BE2C (cell line): Measurements from ENCODE around the gene STAT5B. TPM values are rescaled to one million over a fixed set of nuclear protein-coding genes. Genes with fewer than 3 reads are reported as not detected.
"Not testable (repeated sequence)": the region's sequence is repeated elsewhere in the genome, so short reads cannot be mapped to it uniquely, and the experiment has no call there.

Source experiments
- DNase-seq: peaks from one replicate; pipeline ENCODE4 v3.0.0-alpha.2; 2020
- H3K27me3 ChIP-seq: fragments of 250-450 bp; sonication (Bioruptor Pico); 2 replicates; pipeline ENCODE4 v1.5.1; 2020; ENCODE audit warnings: mild to moderate bottlenecking
- H3K36me3 ChIP-seq: fragments of 250-450 bp; sonication (Bioruptor Pico); 2 replicates; pipeline ENCODE4 v1.5.1; 2020; ENCODE audit warnings: mild to moderate bottlenecking
- H3K4me1 ChIP-seq: fragments of 250-450 bp; sonication (Bioruptor Pico); 2 replicates; pipeline ENCODE4 v1.5.1; 2020
- H3K4me3 ChIP-seq: 2 replicates; pipeline ENCODE4 v1.5.1; 2011; ENCODE audit warnings: low read depth, low read length
- H3K9me3 ChIP-seq: fragments of 250-450 bp; sonication (Bioruptor Pico); 2 replicates; pipeline ENCODE4 v1.5.1; 2020
- polyA plus RNA-seq: library from polyadenylated mRNA; unstranded; fragments of >200 nt; gene quantifications from one replicate; pipeline ENCODE4 v1.2.1, GENCODE V29; 2012; ENCODE audit warnings: low read depth, missing spikeins; ENCODE audit not compliant: insufficient read length, insufficient read depth
- TF ChIP-seq, protein P1 (sequence below): IDR thresholded peaks from 2 replicates; pipeline ENCODE4 v1.5.1; 2012; ENCODE audit warnings: mild to moderate bottlenecking, low read depth, low read length

STAT5B gene
- polyA plus RNA-seq: 19.0 TPM

DNA sequence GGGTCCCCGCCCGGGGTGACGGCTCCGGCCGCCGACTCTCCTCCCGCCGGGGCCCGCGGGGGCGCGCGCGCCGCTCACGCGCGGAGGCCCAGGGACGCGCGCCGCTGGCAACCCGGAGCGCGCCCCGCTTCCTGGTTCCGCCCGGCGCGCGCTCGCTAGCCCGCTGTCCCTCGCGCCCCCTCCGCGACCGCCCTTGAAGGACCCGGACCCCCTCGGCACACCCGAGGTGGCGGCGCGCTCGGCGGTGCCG lies at the start of gene STAT5B:
Gene STAT5B (minus strand): TSS at position 33 of the 250 bp plus-strand sequence. CDS start 44,264 bp downstream, outside the sequence.
- Histone ChIP-seq H3K4me3 (peak within 1 kb of the TSS; percentile 85), H3K9me3 (no peaks in the 10 kb centered on the region), H3K27me3 (no peaks in the 10 kb centered on the region), H3K36me3 (no peaks in the 10 kb centered on the region), H3K4me1 (peaks cover 3% of the 10 kb centered on the region)
- peak; percentile 73 for DNase-seq
- TF ChIP-seq, protein P1, sequence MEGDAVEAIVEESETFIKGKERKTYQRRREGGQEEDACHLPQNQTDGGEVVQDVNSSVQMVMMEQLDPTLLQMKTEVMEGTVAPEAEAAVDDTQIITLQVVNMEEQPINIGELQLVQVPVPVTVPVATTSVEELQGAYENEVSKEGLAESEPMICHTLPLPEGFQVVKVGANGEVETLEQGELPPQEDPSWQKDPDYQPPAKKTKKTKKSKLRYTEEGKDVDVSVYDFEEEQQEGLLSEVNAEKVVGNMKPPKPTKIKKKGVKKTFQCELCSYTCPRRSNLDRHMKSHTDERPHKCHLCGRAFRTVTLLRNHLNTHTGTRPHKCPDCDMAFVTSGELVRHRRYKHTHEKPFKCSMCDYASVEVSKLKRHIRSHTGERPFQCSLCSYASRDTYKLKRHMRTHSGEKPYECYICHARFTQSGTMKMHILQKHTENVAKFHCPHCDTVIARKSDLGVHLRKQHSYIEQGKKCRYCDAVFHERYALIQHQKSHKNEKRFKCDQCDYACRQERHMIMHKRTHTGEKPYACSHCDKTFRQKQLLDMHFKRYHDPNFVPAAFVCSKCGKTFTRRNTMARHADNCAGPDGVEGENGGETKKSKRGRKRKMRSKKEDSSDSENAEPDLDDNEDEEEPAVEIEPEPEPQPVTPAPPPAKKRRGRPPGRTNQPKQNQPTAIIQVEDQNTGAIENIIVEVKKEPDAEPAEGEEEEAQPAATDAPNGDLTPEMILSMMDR: no peak

DNA sequence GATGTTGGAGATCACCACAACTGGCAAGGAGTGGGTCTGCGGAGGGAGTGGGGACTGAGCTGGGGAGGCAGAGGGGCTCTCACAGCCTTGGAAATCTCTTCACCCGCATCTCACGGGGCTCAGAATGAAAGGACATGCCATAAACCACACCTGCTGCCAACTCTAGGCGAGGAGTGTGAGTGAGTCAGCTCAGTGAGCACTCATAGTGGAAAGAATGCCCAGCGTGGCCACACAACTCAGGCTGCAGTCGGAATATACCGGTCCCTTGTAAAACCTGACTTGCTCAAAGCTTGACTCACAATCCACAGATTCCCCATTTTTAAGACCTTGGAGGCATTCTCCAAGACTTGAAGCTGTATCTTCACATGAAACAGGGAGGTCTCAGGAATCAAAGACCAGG lies 48.8 kb upstream of the STAT5B start:
- no peak overlapping the region for H3K4me3 ChIP-seq
- DNase-seq: no peak
- no peaks in the 10 kb centered on the region for H3K9me3 ChIP-seq
- H3K27me3 ChIP-seq: no peaks in the 10 kb centered on the region
- H3K36me3 ChIP-seq: peaks cover 20% of the 10 kb centered on the region
- TF ChIP-seq, protein P1: no peak
- H3K4me1 ChIP-seq: no peaks in the 10 kb centered on the region

DNA sequence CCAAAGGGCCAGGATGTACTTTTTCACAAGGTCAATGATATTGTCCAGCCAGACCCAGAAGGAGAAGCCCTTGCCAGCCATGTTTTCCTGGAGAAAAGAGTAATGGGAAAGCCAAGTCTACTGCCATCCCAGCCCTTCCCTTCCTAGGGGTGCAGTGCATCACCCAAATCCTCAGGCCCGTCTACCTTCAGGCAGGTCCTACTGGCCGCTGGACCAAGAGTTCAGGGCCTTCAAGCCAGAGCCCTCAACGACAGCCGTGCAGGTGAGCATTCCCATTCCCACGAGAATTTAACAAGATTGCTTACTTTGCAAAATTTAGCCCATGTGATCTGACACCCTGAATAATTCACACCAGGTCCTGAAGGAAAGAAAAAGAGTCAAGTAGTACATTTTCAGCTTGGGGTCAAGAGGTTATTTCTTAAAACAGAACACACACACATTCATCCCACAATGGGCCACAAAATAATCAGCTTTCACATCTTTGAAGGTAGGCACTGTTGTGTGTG lies 47.1 kb upstream of the STAT5B start:
- Histone ChIP-seq H3K36me3 (peaks cover 20% of the 10 kb centered on the region), H3K9me3 (no peaks in the 10 kb centered on the region), H3K4me1 (peaks cover 3% of the 10 kb centered on the region; the same call in 1 of the 2 replicates), H3K4me3 (no peak overlapping the region), H3K27me3 (no peaks in the 10 kb centered on the region)
- TF ChIP-seq, protein P1: no peak
- no peak for DNase-seq

DNA sequence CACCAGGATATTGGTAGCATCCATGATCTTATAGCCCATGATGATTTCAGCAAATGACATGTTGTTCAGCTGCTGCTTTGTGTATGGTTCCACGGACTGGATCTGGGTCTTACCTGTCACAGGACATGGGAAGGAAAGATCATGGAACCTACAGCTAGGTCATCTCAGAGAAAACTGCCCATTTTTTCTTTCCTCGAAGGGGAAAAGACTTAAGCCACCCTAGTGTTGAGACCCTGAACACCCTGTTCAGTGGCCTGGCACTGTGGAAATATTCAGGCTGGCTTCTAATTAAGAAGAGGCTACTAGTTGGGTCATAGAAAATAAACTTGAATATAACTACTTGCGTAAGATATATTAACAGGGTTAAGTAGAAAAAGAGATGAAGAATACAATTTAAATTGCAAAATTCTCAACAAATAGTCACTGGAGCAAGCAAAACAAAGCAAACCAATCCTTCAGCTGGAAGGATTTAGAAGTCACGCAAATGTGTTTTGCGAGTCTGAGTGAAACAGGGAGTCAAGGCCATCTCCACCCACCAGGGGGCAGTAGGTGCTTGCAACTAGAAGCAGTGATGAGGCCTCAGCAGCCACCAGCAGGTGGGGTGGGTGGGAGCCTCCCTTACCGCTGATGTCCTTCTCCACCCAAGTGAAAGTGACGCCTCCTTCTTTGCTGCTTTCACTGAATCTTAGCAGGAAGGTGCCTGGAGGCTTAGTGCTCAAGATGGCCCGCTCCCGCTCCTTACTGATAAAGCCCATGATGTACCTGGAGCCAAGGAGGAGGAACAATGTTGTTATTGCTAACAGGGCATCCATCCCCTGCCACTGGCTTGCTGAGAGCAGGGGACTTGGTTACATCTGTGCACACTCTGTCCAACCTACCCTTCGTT lies 46.4 kb upstream of the STAT5B start:
- H3K4me1 ChIP-seq: peaks cover 3% of the 10 kb centered on the region; the same call in 1 of the 2 replicates
- TF ChIP-seq, protein P1: peak; percentile 100
- no peak overlapping the region for H3K4me3 ChIP-seq
- H3K36me3 ChIP-seq: peaks cover 22% of the 10 kb centered on the region
- peak; percentile 95 for DNase-seq
- no peaks in the 10 kb centered on the region for H3K27me3 ChIP-seq
- no peaks in the 10 kb centered on the region for H3K9me3 ChIP-seq

DNA sequence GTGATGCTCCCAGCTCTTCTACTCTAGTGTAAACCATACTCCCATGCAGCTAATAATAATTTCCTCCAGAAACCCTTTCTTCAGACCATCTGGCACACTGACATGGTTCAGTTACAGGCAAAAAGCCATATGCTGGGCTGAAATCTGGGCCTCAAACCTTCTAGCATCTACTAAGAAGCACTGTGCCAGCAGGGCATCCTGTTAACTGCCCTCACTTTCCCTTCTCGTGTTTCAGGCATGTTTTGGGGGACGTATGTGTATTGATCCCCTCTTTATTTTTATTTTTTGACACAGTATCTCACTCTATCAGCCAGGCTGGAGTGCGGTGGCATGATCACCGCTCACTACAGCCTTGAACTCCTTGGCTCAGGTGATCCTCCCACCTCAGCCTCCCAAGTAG lies 45.4 kb upstream of the STAT5B start:
- DNase-seq: no peak
- Histone ChIP-seq H3K4me3 (no peak overlapping the region), H3K36me3 (peaks cover 25% of the 10 kb centered on the region), H3K27me3 (no peaks in the 10 kb centered on the region), H3K9me3 (no peaks in the 10 kb centered on the region), H3K4me1 (peaks cover 3% of the 10 kb centered on the region; the same call in 1 of the 2 replicates)
- TF ChIP-seq, protein P1: no peak

DNA sequence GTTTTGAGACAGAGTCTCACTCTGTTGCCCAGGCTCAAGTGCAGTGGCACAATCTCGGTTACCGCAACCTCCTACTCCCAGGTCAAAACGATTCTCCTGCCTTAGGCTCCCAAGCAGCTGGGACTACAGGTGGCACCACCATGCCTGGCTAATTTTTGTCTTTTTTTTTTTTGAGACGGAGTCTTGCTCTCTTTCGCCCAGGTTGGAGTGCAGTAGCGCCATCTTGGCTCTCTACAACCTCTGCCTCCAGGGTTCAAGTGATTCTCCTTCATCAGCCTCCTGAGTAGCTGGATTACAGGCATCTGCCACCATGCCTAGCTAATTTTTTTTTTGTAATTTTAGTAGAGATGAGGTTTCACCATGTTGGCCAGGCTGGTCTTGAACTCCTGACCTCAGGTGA lies 41.8 kb upstream of the STAT5B start:
- peaks cover 28% of the 10 kb centered on the region for H3K36me3 ChIP-seq

More for the DNA sequence above, 41.8 kb upstream of the STAT5B start:
- not testable (repeated sequence) for H3K9me3 ChIP-seq, H3K27me3 ChIP-seq, H3K4me3 ChIP-seq, DNase-seq, H3K4me1 ChIP-seq
